ENCODE measurements around the gene FAM240A. TPM values are rescaled to one million over a fixed set of nuclear protein-coding genes. Genes with fewer than 3 reads are reported as not detected.
A peak's percentile ranks its signal among the peaks of the same experiment; 100 is the strongest.

The FAM240A gene
- total and polyA plus RNA-seq, 2 donors, result not detected

DNA sequence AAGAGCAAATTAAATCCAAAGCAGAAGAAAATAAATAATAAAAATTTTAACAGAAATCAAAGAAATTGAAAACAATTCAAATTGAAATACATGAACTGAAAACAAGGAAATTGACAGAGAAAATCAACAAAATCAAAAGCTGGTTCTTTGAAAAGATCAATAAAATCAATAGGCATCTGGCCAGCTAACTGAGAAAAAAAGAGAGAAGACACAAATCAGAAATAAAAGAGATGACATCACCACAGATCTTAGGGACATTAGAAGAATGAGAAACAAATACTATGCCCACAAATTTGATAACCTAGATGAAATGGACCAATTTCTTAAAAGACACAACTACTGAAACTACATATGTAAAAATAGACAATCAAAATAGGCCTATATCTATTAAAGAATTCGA, 38.8 kb downstream of the FAM240A start:
- Histone ChIP-seq H3K4me3 (ENCODE audit: low read depth, low read length) (no peak overlapping the region), H3K36me3 (ENCODE audit: insufficient read depth) (no peaks in the 10 kb centered on the region), H3K4me1 (ENCODE audit: insufficient read depth) (no peaks in the 10 kb centered on the region), H3K27ac (ENCODE audit: low read depth) (no peak overlapping the region)
- 55% methylated on average over 1 of the region's 1 CpG for WGBS
- DNase-seq (ENCODE audit: extremely low spot score), result no peak

DNA sequence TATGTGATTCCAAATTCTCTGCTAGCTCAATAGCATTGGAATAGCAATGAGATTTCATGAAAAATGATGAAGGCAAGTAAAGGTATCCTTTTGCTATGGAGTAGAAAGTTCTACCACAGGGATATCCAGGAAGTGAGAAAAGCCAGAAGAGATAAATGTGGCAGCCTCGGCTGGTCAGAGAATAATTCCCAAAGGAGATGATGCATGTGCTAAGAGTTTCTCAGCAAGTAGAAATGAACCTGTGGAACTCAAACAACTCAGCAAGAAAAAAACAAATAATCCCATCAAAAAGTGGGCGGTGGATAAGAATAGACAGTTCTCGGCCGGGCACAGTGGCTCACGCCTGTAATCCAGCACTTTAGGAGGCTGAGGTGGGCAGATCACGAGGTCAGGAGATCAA, 42.9 kb downstream of the FAM240A start:
- Histone ChIP-seq H3K4me1 (ENCODE audit: insufficient read depth) (no peaks in the 10 kb centered on the region), H3K4me3 (ENCODE audit: low read depth, low read length) (no peak overlapping the region), H3K27ac (ENCODE audit: low read depth) (no peak overlapping the region), H3K36me3 (ENCODE audit: insufficient read depth) (no peaks in the 10 kb centered on the region)
- 77% methylated on average over 6 of the region's 6 CpGs for WGBS
- no peak for DNase-seq (ENCODE audit: extremely low spot score)

DNA sequence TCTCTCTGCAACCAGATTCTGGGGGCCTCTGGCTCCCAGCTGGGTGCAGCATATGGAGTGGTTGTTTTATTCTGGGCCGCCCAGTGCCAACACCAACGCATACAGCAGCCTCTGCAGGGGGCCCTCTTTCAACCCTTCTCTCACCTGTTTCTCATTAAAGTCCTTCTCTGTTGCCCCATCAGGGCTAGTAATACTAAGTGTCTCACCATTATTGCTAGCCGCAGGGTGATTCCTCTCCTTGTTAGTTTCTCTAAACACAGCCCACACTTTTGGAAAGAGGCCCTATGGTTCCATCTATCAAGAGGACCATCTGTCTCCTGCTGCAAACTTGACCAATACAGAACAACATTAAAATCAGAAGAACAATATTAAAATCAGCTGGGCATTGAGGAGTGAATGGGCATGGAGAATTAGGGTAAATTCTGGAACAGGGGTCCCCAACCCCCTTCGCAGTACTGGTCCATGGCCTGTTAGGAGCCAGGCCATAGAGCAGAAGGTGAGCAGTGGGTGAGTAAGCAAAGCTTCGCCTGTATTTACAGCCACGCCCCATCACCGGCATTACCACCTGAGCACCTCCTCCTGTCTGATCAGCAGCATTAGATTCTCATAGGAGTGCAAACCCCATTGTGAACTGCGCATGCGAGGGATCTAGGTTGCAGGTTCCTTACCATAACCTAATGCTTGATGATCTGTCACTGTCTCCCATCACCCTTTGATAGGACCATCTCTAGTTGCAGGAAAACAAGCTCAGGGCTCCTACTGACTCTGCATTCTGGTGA, 44.6 kb downstream of the FAM240A start:
- Histone ChIP-seq H3K36me3 (ENCODE audit: insufficient read depth) (no peaks in the 10 kb centered on the region), H3K4me3 (ENCODE audit: low read depth, low read length) (no peak overlapping the region), H3K4me1 (ENCODE audit: insufficient read depth) (no peaks in the 10 kb centered on the region), H3K27ac (ENCODE audit: low read depth) (no peak overlapping the region)
- WGBS, result 85% methylated on average over 9 of the region's 9 CpGs
- DNase-seq (ENCODE audit: extremely low spot score), result no peak

DNA sequence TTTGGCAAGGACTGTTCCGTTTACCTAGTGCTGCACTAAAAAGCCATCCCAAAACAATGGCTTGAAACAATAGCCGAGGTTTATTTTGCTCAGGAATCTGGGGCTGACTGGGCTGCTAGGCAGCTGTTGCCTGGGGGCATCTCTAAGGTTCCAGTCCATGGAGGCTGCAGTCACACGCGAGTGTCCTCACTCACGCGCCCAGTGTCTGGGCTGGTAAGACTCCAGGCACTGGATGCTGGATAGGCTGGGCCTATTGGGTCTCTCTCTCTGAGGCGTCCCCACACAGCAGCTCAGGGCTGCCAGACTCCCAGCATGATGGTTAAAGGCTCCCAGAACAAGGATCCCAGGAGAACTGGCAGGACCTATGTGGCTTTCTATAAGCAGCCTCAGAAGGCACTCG, 47.0 kb downstream of the FAM240A start:
- Histone ChIP-seq H3K36me3 (ENCODE audit: insufficient read depth) (no peaks in the 10 kb centered on the region), H3K27ac (ENCODE audit: low read depth) (no peak overlapping the region), H3K4me1 (ENCODE audit: insufficient read depth) (no peaks in the 10 kb centered on the region), H3K4me3 (ENCODE audit: low read depth, low read length) (no peak overlapping the region)
- DNase-seq (ENCODE audit: extremely low spot score), result no peak
- WGBS, result 93% methylated on average over 8 of the region's 8 CpGs

DNA sequence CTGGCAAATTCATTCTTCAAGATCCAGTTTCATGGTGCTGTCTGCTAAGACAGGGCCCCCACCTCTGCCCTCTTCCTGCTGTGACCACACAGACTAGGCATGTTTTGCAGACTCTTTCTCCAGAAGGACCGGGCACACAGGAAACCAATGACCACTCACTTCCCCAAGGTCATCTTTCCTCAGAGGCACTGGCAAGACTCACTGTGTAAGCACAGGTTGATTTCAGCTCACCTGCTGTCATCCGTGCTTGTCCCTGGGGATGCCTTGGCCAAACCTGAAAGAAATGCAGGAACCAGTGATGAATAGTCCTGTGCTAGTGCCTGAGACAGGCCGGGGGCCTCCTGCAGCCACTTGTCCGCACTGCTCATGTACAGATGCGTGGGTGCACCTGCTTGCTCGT, 47.7 kb downstream of the FAM240A start:
- Histone ChIP-seq H3K27ac (ENCODE audit: low read depth) (no peak overlapping the region), H3K4me3 (ENCODE audit: low read depth, low read length) (no peak overlapping the region), H3K36me3 (ENCODE audit: insufficient read depth) (no peaks in the 10 kb centered on the region), H3K4me1 (ENCODE audit: insufficient read depth) (no peaks in the 10 kb centered on the region)
- WGBS, result 91% methylated on average over 6 of the region's 6 CpGs
- no peak for DNase-seq (ENCODE audit: extremely low spot score)

DNA sequence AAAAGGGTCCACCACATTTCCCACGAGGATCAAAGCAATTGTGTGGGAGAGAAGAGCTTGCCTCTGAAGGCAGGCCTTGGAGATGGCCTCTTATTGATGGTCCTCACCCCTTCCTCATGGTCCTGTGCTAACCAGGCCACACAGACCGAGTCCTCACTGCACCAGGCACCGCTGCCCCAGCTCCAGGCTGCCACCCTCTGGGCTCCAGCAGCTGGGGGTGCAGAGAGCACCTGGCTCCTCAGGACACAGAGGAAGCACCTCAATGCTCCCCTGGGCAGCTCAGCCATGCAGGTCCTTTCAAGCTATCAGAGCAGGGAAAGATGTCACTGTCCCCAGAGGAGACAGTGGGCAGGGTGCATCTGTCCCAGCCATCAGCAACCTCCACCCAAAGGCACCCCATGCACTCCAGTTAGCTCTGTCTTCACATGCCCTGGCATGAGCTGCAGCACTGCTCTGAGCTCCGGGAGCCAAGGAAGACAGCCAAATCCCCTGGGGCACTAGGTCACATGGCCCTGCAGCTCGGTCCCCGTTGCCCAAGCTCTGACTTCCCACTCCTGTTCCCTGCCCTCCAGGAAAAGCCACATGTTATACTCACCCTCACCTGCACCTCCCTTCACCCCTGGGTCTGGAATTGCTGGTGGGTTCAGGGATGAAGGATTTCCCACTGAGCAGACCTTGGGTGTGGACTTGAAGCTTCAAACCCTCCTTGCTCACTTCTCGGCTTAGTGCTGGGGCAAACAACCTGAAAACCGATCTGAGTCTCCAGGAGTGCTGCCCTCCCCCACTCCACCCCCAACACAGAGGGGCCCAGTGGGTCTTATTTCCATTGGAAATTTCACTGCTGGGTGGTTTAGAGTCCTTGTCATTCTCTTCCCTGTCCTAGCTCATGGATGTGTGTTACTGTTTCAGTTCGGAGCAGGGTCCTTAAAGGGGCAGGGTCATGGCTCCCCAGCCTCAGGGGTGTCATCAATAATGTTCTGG, 48.5 kb downstream of the FAM240A start:
- DNase-seq (ENCODE audit: extremely low spot score), result no peak
- H3K36me3 ChIP-seq (ENCODE audit: insufficient read depth), result no peaks in the 10 kb centered on the region
- WGBS, result 55% methylated on average over 9 of the region's 9 CpGs
- H3K27ac ChIP-seq (ENCODE audit: low read depth), result no peak overlapping the region
- H3K4me1 ChIP-seq (ENCODE audit: insufficient read depth), result no peaks in the 10 kb centered on the region
- H3K4me3 ChIP-seq (ENCODE audit: low read depth, low read length), result no peak overlapping the region

DNA sequence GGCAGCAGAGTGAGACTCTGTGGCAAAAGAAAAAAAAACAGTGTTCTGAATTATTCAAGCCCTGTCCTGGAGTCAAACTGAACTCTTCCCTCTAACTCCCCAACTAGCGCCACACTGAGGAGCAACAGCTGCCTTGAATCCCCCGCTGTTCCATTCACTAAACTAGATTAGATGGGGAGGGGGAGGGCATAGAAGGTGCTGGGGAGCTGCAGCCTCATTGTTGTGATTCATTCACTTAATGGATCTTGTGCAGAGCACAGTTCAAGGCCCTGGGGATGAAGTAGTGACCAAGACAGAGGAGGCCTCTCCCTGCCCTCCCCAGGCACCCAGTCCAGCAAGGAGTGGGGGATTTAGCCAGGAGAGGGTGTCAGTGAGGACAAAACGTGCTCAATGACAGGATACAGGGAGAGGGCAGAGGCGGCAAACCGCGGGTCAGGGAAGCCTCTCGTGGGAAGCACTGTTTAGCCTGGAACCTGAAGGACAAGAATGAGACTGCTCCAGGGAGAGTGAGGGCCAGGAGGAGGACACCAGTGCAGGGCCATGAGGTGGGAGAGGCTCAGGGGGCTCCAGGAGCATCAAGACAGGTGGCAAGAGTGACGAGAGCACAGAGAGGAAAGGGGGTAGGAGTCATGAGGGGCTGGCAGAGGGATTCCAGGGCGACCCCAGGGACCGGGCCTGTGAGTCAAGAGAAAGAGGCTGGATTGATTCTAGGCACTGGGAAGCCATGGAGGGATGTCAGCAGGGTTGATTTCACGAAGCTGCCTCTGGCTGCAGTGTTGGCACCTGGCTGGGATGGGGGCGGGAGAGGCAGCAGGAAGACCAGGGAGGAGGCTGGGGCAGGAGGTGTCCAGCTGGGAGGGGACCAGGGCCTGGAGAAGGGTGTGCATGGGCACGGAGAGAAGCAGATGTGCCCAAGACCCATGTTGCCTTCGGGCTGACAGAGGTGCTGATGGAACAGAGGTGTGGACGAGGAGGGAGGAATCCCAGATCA, 49.7 kb downstream of the FAM240A start:
- Histone ChIP-seq H3K4me3 (ENCODE audit: low read depth, low read length) (no peak overlapping the region), H3K36me3 (ENCODE audit: insufficient read depth) (no peaks in the 10 kb centered on the region), H3K27ac (ENCODE audit: low read depth) (no peak overlapping the region), H3K4me1 (ENCODE audit: insufficient read depth) (no peaks in the 10 kb centered on the region)
- DNase-seq (ENCODE audit: extremely low spot score), result no peak
- WGBS, result 82% methylated on average over 15 of the region's 15 CpGs

DNA sequence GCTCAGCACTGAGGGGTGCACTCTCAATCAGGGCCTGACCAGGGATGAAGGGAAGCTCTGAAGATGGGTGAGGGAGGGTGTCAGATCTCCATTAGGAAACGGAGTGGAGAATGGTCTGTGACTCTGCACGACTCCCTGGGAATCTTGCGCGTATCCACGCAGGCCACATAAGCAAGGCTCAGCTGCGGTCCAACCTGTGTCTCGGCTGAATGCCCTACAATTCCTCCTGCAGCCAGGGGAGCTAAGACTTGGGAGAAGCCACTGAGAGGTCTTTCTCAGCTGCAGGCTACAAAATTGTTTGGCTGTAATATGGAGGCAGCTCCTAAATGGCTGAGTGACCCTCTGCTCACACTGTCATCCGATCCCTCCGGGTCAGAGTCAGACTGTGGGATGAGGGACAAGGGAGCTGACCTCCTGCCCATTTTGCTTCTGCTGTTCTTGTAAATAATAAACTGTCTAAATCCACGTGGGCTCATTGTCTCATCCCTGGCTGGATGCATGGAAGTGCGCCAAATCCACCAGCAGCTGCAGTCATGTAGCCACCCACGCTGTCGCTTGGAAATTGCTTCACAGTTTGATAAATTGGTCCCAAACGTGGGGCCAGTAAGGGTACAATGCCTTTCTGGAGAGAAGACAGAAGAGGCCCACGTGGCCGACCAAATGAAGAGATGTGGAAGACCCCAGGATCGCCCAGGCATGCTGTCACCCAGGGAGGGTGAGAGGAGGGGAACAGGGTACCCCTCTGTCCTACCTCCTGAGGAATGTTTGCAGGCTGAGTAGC, 50.6 kb downstream of the FAM240A start:
- H3K4me3 ChIP-seq (ENCODE audit: low read depth, low read length), result no peak overlapping the region
- H3K27ac ChIP-seq (ENCODE audit: low read depth), result no peak overlapping the region
- DNase-seq (ENCODE audit: extremely low spot score), result peak; percentile 11
- H3K4me1 ChIP-seq (ENCODE audit: insufficient read depth), result no peaks in the 10 kb centered on the region
- 42% methylated on average over 17 of the region's 17 CpGs for WGBS
- no peaks in the 10 kb centered on the region for H3K36me3 ChIP-seq (ENCODE audit: insufficient read depth)

DNA sequence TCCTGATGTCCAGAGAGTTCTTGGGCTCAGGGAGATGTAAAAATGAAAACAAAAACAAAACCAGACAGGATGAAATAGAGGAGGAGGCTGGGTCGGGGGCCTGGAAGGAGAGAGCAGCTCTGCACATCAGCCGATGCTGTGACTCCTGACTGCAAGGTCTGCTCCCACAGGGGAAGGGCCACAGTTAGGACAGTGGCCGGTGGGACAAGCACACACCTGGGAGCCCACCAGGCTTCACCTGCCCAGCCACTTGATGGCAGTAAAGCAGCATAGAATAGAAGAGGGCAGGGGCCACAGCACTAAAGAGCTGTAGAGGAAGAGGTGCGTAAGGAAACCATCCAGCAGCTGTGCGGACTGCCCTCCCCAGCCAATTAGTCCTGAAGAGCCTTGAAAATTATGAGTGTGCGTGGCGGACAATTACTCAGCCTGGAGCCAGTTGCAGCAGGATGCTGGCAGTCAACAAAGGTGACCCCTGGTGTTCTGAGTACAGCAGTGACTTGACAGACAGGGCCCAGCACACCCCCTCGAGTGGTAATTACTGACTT, 51.3 kb downstream of the FAM240A start:
- H3K4me1 ChIP-seq (ENCODE audit: insufficient read depth), result no peaks in the 10 kb centered on the region
- H3K36me3 ChIP-seq (ENCODE audit: insufficient read depth), result no peaks in the 10 kb centered on the region
- no peak overlapping the region for H3K4me3 ChIP-seq (ENCODE audit: low read depth, low read length)
- WGBS, result 78% methylated on average over 8 of the region's 8 CpGs
- no peak overlapping the region for H3K27ac ChIP-seq (ENCODE audit: low read depth)
- DNase-seq (ENCODE audit: extremely low spot score), result no peak

DNA sequence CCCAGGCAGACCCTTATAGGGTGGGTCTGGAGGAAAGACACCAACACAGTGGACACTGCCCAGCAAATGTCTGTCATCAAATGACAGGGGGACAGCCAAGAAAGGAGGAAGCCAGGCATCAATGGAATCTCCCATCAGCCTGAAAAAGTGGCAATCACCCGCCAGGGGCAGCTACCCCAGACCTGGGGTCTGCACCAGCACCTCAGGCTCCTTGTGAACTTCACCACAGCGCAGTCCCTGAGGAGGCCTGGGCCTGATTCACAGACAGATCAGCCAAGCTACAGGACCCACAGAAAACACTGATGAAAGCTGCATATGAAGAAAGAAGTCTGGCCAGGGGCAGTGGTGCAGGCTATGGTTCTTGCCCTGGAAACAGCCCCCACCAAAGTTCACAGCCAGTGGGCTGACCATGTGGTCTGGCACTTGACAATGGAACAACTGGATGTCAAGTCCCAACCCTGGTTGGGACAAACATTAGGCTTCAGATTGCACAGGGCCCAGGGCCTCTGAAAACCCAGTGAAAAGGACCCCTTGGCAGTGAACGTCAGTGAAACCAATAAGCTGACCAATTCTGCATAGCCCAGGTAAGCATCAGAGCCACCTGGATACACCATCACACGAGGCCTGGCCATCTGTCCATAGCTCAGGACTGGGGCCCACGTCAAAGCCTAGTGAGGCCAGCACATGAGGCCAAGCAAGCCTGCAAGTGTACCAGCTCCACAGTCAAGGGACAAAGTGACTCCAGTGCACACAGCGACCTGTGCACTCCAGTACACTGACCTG, 52.1 kb downstream of the FAM240A start:
- no peak overlapping the region for H3K4me3 ChIP-seq (ENCODE audit: low read depth, low read length)
- no peak overlapping the region for H3K27ac ChIP-seq (ENCODE audit: low read depth)
- H3K4me1 ChIP-seq (ENCODE audit: insufficient read depth), result no peaks in the 10 kb centered on the region
- no peaks in the 10 kb centered on the region for H3K36me3 ChIP-seq (ENCODE audit: insufficient read depth)
- no peak for DNase-seq (ENCODE audit: extremely low spot score)
- WGBS, result 95% methylated on average over 6 of the region's 6 CpGs

DNA sequence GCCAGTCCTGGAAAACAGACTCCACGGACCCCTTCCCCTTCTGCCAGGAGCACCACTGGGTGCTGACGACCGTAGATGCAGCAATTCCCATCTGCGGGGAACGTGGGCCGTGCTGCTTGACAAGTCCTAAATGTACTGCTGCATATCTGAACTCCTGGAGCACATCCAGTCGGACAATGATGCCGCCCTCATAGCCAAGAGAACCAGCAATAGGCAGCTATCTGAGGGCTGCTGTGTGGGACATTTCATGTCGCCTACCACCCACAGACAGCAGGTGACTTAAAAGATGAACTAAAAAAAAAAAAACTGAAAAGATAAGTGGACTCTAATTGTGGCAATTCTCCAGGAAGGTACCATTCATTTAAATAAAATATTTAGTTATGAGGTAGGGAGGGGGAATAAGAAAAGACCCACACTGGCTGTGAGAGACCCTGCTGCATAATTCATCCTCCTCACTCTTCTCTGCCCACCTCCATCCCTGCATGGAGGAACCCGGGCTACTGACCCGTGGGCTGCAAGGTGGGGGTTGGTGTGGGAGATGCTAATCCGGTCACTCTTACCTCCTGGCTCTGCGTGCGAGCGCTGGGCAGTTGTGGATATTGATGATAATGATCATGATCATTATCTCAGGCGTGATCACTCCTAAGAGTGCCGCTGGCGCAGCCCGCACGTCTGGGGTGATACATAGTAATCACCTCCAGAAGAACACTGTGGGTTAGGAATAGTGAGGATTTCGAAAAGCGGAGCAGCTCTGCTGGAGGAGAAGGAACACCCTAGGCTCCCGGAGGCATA, 52.8 kb downstream of the FAM240A start:
- Histone ChIP-seq H3K4me3 (ENCODE audit: low read depth, low read length) (no peak overlapping the region), H3K4me1 (ENCODE audit: insufficient read depth) (no peaks in the 10 kb centered on the region), H3K36me3 (ENCODE audit: insufficient read depth) (no peaks in the 10 kb centered on the region), H3K27ac (ENCODE audit: low read depth) (no peak overlapping the region)
- WGBS, result 82% methylated on average over 23 of the region's 23 CpGs
- DNase-seq (ENCODE audit: extremely low spot score), result no peak

Data from urinary bladder (tissue), 4 donors.